ENCODE data around the gene LRP1. TPM values are rescaled to one million over a fixed set of nuclear protein-coding genes. Genes with fewer than 3 reads are reported as not detected.

LRP1 gene
- total RNA-seq, 1 experiment from 2014 or later, result 9.0 TPM

DNA sequence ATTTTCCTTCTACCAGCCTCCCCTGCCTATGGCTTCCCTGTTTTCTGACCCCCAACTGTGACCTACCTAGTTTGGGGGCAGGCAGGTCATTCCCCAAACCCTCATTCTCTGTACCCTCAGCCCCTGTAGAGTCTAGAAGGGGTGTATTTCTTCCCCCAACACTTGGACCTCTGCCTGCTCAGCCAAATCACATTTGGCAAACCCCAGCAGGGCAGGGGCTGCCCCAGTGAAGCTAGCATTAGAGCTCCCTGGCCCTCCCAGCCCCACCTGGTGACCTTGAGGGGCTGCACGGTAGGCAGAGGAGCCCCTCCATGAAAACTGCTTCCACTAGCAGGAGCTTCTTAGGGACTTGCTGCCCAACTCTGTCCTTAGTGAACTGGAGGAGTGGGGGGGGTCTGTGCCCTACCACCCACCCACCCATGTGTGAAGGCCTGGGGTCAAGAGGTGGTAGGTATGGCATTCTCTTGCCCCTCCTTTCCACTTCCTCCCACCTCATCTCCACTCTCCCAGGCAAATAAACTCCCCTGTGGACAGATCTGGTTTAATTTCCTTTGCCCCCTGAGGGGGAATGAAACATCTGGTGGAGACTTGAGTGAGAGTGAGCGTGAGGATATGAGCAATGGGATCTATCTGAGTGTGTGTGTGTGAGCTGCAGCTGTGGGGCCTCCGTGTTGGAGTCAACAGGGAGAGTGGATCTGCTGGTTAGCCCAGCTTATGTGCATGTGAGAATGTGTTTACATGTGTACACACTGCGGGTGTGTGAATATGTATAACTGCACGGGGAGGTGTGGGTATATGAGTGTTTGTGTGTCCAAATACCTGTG is 90.0 kb downstream of the LRP1 start:
- TF ChIP-seq REST (IDR thresholded peaks at IDR 0.05; ENCODE audit: insufficient read depth in 1 of 2, low read depth in 2 of 2, low read length in 1 of 2) (no peak), TCF7L2 (IDR thresholded peaks at IDR 0.05; ENCODE audit: low read depth, low read length) (no peak), POLR2AphosphoS5 (IDR thresholded peaks at IDR 0.05; ENCODE audit: low read depth, low read length) (no peak), SIN3A (IDR thresholded peaks at IDR 0.05; ENCODE audit: borderline replicate concordance, insufficient read depth, low read depth, low read length) (no peak)
- TF ChIP-seq, protein P1, sequence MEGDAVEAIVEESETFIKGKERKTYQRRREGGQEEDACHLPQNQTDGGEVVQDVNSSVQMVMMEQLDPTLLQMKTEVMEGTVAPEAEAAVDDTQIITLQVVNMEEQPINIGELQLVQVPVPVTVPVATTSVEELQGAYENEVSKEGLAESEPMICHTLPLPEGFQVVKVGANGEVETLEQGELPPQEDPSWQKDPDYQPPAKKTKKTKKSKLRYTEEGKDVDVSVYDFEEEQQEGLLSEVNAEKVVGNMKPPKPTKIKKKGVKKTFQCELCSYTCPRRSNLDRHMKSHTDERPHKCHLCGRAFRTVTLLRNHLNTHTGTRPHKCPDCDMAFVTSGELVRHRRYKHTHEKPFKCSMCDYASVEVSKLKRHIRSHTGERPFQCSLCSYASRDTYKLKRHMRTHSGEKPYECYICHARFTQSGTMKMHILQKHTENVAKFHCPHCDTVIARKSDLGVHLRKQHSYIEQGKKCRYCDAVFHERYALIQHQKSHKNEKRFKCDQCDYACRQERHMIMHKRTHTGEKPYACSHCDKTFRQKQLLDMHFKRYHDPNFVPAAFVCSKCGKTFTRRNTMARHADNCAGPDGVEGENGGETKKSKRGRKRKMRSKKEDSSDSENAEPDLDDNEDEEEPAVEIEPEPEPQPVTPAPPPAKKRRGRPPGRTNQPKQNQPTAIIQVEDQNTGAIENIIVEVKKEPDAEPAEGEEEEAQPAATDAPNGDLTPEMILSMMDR (IDR thresholded peaks at IDR 0.05), result no peak
- no TSS peak for BruUV-seq (replicated peaks)
- intact Hi-C loops (cut with micrococcal nuclease; ENCODE audit: unreplicated experiment) (no loop called here), in situ Hi-C loops (cut with HindIII; ENCODE audit: low pct_unique_long_range_greater_than_20kb, low sequenced_read_pairs) (no loop called here)
- H3K27me3 ChIP-seq (ENCODE audit: control insufficient read depth, insufficient read depth, low read length), result peaks cover 10% of the 10 kb centered on the region
- no peaks in the 10 kb centered on the region; the same call in 1 of the 2 replicates for H3K36me3 ChIP-seq (ENCODE audit: control insufficient read depth, insufficient read depth, low read length)
- no peak overlapping the region for H3K27ac ChIP-seq (ENCODE audit: low read length)
- ChIA-PET POLR2A (no interaction called here), CTCF (interaction anchor here (0.9 kb wide), 1 partner anchor 18 kb away, joined by 3 read pairs; a partner anchor contains a TSS)
- H3K9me3 ChIP-seq (ENCODE audit: control insufficient read depth, insufficient read depth, low read depth, low read length), result no peaks in the 10 kb centered on the region
- peaks cover 20% of the 10 kb centered on the region for H3K4me1 ChIP-seq (ENCODE audit: control insufficient read depth, insufficient read depth, low read length)
- DNase-seq (ENCODE audit: low read depth, low spot score) (no peak), ATAC-seq (no peak)
- no peak overlapping the region for H3K4me3 ChIP-seq (ENCODE audit: low read depth in 2 of 2, low read length in 2 of 2)

DNA sequence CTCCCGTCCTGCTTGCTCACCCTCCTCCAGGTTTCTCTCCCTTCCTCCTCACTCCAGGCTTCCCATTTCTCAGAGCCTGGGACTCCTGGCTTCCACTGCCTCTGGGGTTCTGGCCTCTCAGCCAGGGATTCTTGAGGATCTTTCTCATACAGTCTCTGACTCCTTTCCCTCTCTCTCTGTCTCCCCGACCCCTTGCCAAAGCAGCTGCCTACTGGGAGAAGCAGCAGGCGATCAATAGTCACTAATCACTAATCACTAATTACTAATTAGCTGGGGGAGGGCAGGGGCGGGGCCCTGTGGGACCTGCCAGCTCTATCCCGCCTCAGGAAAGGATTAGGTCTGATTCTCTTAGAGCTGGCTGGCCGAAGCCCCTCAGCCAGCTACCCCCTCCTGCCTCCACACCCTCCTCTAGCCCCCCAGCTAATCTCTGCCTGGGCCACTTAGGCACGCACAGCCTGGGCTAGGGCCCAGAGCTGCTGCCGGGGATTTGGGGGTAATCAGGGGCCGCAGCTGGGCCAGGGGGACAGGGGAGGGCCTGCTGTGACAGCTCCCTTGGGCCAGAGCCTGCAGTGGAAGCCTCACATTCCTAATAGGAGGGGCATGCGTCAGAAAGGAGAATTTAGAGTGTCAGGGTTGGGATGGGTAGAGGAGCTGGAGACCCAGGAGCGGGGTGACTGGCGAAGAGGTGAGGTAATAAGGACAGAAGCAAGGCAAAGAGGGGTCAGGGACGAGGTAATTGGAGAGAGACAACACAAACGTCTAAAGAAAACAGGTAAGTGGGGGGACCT is 91.1 kb downstream of the LRP1 start:
- intact Hi-C loops (cut with micrococcal nuclease; ENCODE audit: unreplicated experiment) (no loop called here), in situ Hi-C loops (cut with HindIII; ENCODE audit: low pct_unique_long_range_greater_than_20kb, low sequenced_read_pairs) (no loop called here)
- peaks cover 10% of the 10 kb centered on the region for H3K27me3 ChIP-seq (ENCODE audit: control insufficient read depth, insufficient read depth, low read length)
- no peak overlapping the region for H3K27ac ChIP-seq (ENCODE audit: low read length)
- no peak overlapping the region for H3K4me3 ChIP-seq (ENCODE audit: low read depth in 2 of 2, low read length in 2 of 2)
- POLR2A ChIA-PET, result interaction anchor here (0.7 kb wide), 1 partner anchor 10 kb away, joined by 8 read pairs; no protein-coding TSS in a partner anchor
- BruUV-seq (replicated peaks), result no TSS peak
- ATAC-seq, result no peak
- no peaks in the 10 kb centered on the region for H3K9me3 ChIP-seq (ENCODE audit: control insufficient read depth, insufficient read depth, low read depth, low read length)
- H3K36me3 ChIP-seq (ENCODE audit: control insufficient read depth, insufficient read depth, low read length), result no peaks in the 10 kb centered on the region; the same call in 1 of the 2 replicates
- H3K4me1 ChIP-seq (ENCODE audit: control insufficient read depth, insufficient read depth, low read length), result peaks cover 16% of the 10 kb centered on the region
- CTCF ChIA-PET, result interaction anchor here (1.1 kb wide), 1 partner anchor 11 kb away, joined by 3 read pairs; the partner anchor contains the start of gene SHMT2
- no peak for TF ChIP-seq POLR2AphosphoS5 (IDR thresholded peaks at IDR 0.05; ENCODE audit: low read depth, low read length)
- TF ChIP-seq TCF7L2 (IDR thresholded peaks at IDR 0.05; ENCODE audit: low read depth, low read length), result no peak
- TF ChIP-seq, protein P1 (IDR thresholded peaks at IDR 0.05), result no peak
- TF ChIP-seq REST (IDR thresholded peaks at IDR 0.05; ENCODE audit: insufficient read depth in 1 of 2, low read depth in 2 of 2, low read length in 1 of 2), result no peak
- no peak for TF ChIP-seq SIN3A (IDR thresholded peaks at IDR 0.05; ENCODE audit: borderline replicate concordance, insufficient read depth, low read depth, low read length)
- no peak for DNase-seq (ENCODE audit: low read depth, low spot score)
